Type B pancreatic cell (in vitro differentiated cells): ENCODE results near the gene TFDP2. TPM values are rescaled to one million over a fixed set of nuclear protein-coding genes. Genes with fewer than 3 reads are reported as not detected.

ENCODE experiments used
- DNase-seq: peaks from one replicate; pipeline ENCODE4 v3.0.0; 2021; ENCODE audit warnings: mixed read lengths; ENCODE audit not compliant: unreplicated experiment; ENCODE audit errors: extremely low spot score
- H3K27ac Mint-ChIP-seq: 2 replicates; pipeline ENCODE4 v1.8.0; 2021; ENCODE audit warnings: mild to moderate bottlenecking, mixed read lengths
- H3K27me3 Mint-ChIP-seq: 2 replicates; pipeline ENCODE4 v1.8.0; 2021; ENCODE audit warnings: mixed read lengths
- H3K36me3 Mint-ChIP-seq: 2 replicates; pipeline ENCODE4 v1.8.0; 2021; ENCODE audit warnings: mixed read lengths
- H3K4me1 Mint-ChIP-seq: one replicate; pipeline ENCODE4 v1.8.0; 2021; ENCODE audit warnings: mixed read lengths; ENCODE audit not compliant: unreplicated experiment
- H3K4me3 Mint-ChIP-seq: 2 replicates; pipeline ENCODE4 v1.8.0; 2021; ENCODE audit warnings: mild to moderate bottlenecking, mixed read lengths
- H3K9me3 Mint-ChIP-seq: 2 replicates; pipeline ENCODE4 v1.8.0; 2021; ENCODE audit warnings: mixed read lengths
- total RNA-seq: library from RNA; stranded (reverse); gene quantifications from 2 replicates; pipeline ENCODE4 v1.2.1, GENCODE V29; 2021; ENCODE audit warnings: low replicate concordance
- TF ChIP-seq, protein P1 (sequence below): fragments of 200-600 bp; sonication (generic); conservative IDR thresholded peaks from 2 replicates; pipeline ENCODE4 v1.5.0; 2021; ENCODE audit warnings: antibody characterized with exemption, mild to moderate bottlenecking

The TFDP2 gene
- total RNA-seq, 1 donor from 2014 or later, result 80.9 TPM

DNA sequence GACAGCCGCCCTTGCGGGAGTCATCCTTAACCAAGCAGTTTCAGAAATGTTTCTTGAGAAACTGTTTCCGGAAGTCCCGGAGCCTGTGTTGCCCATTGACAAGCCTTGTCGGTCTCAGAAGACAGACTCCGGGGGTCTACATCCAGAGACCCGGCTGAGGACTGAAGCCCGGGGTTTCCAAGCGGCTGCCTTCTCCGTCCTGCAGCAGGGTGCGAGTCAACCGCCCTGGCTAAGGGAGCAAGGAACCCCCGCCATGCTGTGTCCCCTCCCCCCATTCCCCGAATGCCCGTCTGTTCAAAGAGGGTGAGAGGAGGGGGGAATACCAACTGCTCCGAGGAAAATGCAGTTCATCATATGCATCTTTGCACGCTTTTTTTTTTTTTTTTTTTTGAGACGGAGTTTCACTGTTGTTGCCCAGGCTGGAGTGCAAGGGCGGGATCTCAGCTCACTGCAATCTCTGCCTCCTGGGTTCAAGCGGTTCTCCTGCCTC, 211.3 kb downstream of the TFDP2 start:
- peaks cover 8% of the 10 kb centered on the region for H3K4me1 Mint-ChIP-seq
- no peak for DNase-seq
- no peak overlapping the region for H3K4me3 Mint-ChIP-seq
- H3K27me3 Mint-ChIP-seq, result no peaks in the 10 kb centered on the region
- H3K36me3 Mint-ChIP-seq, result no peaks in the 10 kb centered on the region
- TF ChIP-seq, protein P1, sequence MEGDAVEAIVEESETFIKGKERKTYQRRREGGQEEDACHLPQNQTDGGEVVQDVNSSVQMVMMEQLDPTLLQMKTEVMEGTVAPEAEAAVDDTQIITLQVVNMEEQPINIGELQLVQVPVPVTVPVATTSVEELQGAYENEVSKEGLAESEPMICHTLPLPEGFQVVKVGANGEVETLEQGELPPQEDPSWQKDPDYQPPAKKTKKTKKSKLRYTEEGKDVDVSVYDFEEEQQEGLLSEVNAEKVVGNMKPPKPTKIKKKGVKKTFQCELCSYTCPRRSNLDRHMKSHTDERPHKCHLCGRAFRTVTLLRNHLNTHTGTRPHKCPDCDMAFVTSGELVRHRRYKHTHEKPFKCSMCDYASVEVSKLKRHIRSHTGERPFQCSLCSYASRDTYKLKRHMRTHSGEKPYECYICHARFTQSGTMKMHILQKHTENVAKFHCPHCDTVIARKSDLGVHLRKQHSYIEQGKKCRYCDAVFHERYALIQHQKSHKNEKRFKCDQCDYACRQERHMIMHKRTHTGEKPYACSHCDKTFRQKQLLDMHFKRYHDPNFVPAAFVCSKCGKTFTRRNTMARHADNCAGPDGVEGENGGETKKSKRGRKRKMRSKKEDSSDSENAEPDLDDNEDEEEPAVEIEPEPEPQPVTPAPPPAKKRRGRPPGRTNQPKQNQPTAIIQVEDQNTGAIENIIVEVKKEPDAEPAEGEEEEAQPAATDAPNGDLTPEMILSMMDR, result no peak
- no peaks in the 10 kb centered on the region for H3K9me3 Mint-ChIP-seq
- H3K27ac Mint-ChIP-seq, result no peak overlapping the region

DNA sequence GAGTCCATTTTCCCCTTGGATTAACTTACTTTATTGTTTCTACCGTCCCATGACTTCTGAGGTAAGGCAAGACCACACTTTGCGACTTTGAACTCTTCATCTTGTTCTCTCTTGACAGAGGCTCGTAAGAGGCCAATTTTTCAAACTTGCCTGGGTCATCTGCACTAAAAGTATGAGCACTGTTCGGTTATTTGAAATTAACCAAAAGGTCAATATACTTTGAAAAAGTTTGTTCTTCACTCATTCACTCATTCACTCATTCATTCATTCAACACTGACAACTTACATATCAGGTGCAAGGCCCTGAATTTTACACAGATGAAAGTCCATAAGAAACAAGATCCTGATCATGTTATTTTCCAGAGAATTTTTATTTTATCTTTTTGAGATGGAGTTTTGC, 215.0 kb downstream of the TFDP2 start:
- Mint-ChIP-seq H3K27me3 (no peaks in the 10 kb centered on the region), H3K27ac (peak overlapping the region; percentile 36), H3K4me1 (no peaks in the 10 kb centered on the region), H3K4me3 (no peak overlapping the region), H3K9me3 (no peaks in the 10 kb centered on the region), H3K36me3 (no peaks in the 10 kb centered on the region)
- no peak for DNase-seq
- TF ChIP-seq, protein P1, result no peak

DNA sequence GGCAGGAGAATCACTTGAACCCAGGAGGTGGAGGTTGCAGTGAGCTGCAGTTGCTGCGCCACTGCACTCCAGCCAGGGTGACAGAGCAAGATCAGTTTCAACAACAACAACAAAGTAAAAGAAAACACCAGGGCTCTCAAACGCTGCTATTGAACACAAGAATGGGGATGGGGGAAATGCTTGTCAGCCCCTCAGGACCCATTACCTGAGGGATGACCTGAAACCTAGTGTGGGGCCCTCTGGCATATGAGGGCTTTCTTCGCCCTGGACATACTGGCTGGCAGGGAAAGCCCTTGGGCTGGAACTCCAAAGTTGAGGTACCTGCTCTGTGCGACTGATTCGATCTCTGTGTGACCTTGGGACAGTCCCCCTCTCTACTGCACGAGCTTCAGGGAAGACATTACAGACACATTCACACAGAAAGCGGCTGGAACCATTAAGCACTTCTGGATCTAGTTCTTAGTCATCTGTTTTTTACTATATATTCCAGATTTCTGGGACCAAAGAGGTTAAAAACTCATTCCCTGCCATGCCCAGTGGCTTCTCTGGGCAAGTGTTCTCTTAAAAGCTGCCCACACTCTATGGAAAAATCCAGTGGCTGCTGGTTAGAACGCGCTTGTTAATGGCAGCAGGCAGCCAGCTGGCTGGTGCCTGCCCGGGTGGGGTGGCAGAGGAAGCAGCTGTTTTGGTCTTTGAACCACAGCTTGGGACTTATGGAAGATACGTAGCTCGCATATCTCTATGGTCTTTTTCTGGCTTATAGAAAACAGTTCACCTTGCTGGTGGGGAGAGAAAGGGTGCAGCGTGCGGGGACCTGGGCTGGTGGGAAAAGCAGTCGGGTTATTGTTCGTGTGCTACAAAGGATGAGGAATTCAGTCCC, 215.7 kb downstream of the TFDP2 start:
- H3K27ac Mint-ChIP-seq, result peak overlapping the region; percentile 36

DNA sequence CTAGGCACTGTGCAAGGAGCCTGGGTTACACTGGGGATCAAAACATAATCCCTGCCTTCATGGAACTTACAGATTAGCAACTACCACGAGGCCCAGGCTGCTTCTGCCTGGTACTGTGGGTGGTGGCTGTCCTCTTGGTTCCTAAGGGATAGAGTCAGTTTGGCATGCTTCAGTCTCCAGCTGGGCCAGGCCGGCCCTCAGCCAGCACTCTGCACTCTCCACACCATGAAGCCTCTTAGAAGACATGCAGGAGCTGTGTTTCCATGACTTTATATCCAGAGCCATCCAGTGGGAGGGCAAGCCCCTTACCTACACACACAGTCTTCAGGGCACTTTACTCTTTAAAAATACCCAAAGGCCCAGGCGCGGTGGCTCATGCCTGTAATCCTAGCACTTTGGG, 218.5 kb downstream of the TFDP2 start:
- TF ChIP-seq, protein P1, result no peak
- Mint-ChIP-seq H3K4me1 (no peaks in the 10 kb centered on the region), H3K27me3 (no peaks in the 10 kb centered on the region), H3K4me3 (no peak overlapping the region), H3K36me3 (peaks cover 15% of the 10 kb centered on the region), H3K27ac (no peak overlapping the region), H3K9me3 (no peaks in the 10 kb centered on the region)
- no peak for DNase-seq

More for the DNA sequence above, 215.7 kb downstream of the TFDP2 start:
- peaks cover 6% of the 10 kb centered on the region for H3K36me3 Mint-ChIP-seq
- TF ChIP-seq, protein P1, result no peak
- no peaks in the 10 kb centered on the region for H3K4me1 Mint-ChIP-seq
- no peak overlapping the region for H3K4me3 Mint-ChIP-seq
- no peak for DNase-seq
- no peaks in the 10 kb centered on the region for H3K27me3 Mint-ChIP-seq
- H3K9me3 Mint-ChIP-seq, result no peaks in the 10 kb centered on the region

DNA sequence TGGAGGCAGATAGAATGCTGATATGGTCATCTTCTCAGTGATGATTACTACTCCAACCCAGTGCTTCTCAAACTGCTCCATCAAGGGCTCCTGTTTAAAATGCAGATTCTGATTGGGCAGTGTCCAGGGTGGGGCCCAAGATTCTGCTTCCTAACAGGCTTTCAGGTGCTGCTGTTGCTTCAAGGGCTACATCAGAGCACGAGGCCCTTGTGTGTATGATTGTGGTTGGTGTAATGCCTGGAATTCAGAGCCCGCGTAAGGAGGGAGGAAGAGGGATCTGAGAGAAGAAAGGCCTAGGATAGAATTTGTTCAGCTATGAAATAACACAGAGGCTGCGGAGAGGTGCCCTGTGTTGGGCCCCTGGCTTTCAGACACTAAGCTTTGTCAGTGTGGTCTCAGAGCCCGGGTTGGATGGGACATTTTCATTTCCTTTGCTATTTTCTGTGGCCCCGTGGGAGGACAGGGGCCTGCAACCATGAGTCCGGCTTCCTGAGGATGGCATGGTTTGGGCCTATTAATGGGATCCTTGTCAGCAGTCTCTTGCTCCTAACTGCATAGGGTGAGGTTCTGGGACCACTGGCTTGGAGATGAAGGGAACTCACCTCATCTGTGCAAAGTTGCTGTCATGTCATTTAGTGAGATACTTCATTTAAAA, 219.9 kb downstream of the TFDP2 start:
- no peaks in the 10 kb centered on the region for H3K4me1 Mint-ChIP-seq
- no peak overlapping the region for H3K4me3 Mint-ChIP-seq
- DNase-seq, result no peak
- H3K27me3 Mint-ChIP-seq, result no peaks in the 10 kb centered on the region
- H3K36me3 Mint-ChIP-seq, result peaks cover 21% of the 10 kb centered on the region
- no peak overlapping the region for H3K27ac Mint-ChIP-seq
- H3K9me3 Mint-ChIP-seq, result no peaks in the 10 kb centered on the region
- TF ChIP-seq, protein P1, result no peak
